HEK293 (cell line): ENCODE data around the gene SLC44A1.

Experiments
- KLF9 ChIP-seq: fragments of 450-650 bp; formaldehyde crosslinking; IDR thresholded peaks from 2 replicates; pipeline ENCODE4 v1.5.1; 2016; ENCODE audit warnings: missing biosample characterization, missing genetic modification characterization, low read depth
- PRDM1 ChIP-seq: fragments of 450-650 bp; formaldehyde crosslinking; IDR thresholded peaks from 2 replicates; pipeline ENCODE4; 2016; ENCODE audit warnings: missing biosample characterization, missing genetic modification characterization
- TCF7L2 ChIP-seq: IDR thresholded peaks from 2 replicates; pipeline ENCODE4 v1.6.1; 2011; ENCODE audit warnings: low read depth, mild to moderate bottlenecking, inconsistent platforms, low read length, moderate library complexity, borderline replicate concordance
- ZNF121 ChIP-seq: fragments of 450-650 bp; formaldehyde crosslinking; IDR thresholded peaks from 2 replicates; pipeline ENCODE4 v1.5.1; 2016; ENCODE audit warnings: missing biosample characterization, missing genetic modification characterization
- ZNF140 ChIP-seq: fragments of 450-650 bp; formaldehyde crosslinking; IDR thresholded peaks from 2 replicates; pipeline ENCODE4 v1.5.1; 2016; ENCODE audit warnings: missing biosample characterization, missing genetic modification characterization
- ZNF174 ChIP-seq: fragments of 450-650 bp; formaldehyde crosslinking; IDR thresholded peaks from 2 replicates; pipeline ENCODE4 v1.5.0; 2017; ENCODE audit warnings: missing biosample characterization, mild to moderate bottlenecking, missing genetic modification characterization
- ZNF341 ChIP-seq: fragments of 450-650 bp; formaldehyde crosslinking; IDR thresholded peaks from 2 replicates; pipeline ENCODE4; 2016; ENCODE audit warnings: low read depth, missing biosample characterization, missing genetic modification characterization
- ZNF426 ChIP-seq: fragments of 450-650 bp; formaldehyde crosslinking; IDR thresholded peaks from 2 replicates; pipeline ENCODE4 v1.5.1; 2017; ENCODE audit warnings: missing biosample characterization, missing genetic modification characterization, mild to moderate bottlenecking, inconsistent platforms, moderate library complexity
- ZNF768 ChIP-seq: fragments of 450-650 bp; formaldehyde crosslinking; IDR thresholded peaks from 2 replicates; pipeline ENCODE4 v1.5.1; 2018; ENCODE audit warnings: missing biosample characterization, mild to moderate bottlenecking, missing genetic modification characterization
- TF ChIP-seq, protein P1 (sequence below): fragments of 450-650 bp; formaldehyde crosslinking; IDR thresholded peaks from 2 replicates; pipeline ENCODE4 v1.5.1; 2016; ENCODE audit warnings: missing biosample characterization, missing genetic modification characterization
- TF ChIP-seq, protein P2 (sequence below): IDR thresholded peaks from 2 replicates; pipeline ENCODE4 v1.6.1; 2011; ENCODE audit warnings: mild to moderate bottlenecking, low read depth, low read length, borderline replicate concordance
- TF ChIP-seq, protein P3 (sequence below): fragments of 450-650 bp; formaldehyde crosslinking; IDR thresholded peaks from 2 replicates; pipeline ENCODE4 v1.5.1; 2016; ENCODE audit warnings: missing biosample characterization, missing genetic modification characterization
- TF ChIP-seq, protein P4 (sequence below): fragments of 450-650 bp; formaldehyde crosslinking; IDR thresholded peaks from 2 replicates; pipeline ENCODE4 v1.5.1; 2016; ENCODE audit warnings: missing biosample characterization, missing genetic modification characterization

DNA sequence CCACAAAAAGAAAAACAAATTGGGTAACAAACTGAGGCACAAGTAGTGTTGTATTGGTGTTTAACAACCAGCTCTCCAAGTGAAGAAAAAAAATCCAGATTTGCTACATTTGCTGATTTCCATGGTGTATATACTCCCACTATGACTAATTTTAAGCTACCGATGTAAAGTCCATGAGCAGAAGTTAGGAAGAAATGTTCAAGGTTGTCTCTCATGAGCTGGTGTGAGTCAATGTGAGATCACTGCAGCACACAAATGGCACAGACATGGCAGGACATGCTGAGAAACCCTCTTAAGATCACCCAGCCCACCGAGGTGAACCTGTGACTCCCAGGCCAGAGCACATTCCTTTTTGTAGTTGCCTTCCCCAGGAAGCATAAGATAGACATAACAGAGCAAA, 36.2 kb downstream of the SLC44A1 start:
- TF ChIP-seq, protein P1, sequence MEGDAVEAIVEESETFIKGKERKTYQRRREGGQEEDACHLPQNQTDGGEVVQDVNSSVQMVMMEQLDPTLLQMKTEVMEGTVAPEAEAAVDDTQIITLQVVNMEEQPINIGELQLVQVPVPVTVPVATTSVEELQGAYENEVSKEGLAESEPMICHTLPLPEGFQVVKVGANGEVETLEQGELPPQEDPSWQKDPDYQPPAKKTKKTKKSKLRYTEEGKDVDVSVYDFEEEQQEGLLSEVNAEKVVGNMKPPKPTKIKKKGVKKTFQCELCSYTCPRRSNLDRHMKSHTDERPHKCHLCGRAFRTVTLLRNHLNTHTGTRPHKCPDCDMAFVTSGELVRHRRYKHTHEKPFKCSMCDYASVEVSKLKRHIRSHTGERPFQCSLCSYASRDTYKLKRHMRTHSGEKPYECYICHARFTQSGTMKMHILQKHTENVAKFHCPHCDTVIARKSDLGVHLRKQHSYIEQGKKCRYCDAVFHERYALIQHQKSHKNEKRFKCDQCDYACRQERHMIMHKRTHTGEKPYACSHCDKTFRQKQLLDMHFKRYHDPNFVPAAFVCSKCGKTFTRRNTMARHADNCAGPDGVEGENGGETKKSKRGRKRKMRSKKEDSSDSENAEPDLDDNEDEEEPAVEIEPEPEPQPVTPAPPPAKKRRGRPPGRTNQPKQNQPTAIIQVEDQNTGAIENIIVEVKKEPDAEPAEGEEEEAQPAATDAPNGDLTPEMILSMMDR (tag by site-specific recombination) = no peak
- no peak for TF ChIP-seq KLF9 (tag by site-specific recombination)
- no peak for TF ChIP-seq ZNF140 (tag by site-specific recombination)
- TF ChIP-seq ZNF426 (tag by site-specific recombination) = no peak
- no peak for TF ChIP-seq ZNF174 (tag by site-specific recombination)
- TF ChIP-seq PRDM1 (tag by site-specific recombination) = no peak
- TF ChIP-seq TCF7L2 = no peak
- TF ChIP-seq, protein P2, sequence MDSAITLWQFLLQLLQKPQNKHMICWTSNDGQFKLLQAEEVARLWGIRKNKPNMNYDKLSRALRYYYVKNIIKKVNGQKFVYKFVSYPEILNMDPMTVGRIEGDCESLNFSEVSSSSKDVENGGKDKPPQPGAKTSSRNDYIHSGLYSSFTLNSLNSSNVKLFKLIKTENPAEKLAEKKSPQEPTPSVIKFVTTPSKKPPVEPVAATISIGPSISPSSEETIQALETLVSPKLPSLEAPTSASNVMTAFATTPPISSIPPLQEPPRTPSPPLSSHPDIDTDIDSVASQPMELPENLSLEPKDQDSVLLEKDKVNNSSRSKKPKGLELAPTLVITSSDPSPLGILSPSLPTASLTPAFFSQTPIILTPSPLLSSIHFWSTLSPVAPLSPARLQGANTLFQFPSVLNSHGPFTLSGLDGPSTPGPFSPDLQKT = no peak
- TF ChIP-seq ZNF121 (tag by site-specific recombination) = no peak
- TF ChIP-seq, protein P3, sequence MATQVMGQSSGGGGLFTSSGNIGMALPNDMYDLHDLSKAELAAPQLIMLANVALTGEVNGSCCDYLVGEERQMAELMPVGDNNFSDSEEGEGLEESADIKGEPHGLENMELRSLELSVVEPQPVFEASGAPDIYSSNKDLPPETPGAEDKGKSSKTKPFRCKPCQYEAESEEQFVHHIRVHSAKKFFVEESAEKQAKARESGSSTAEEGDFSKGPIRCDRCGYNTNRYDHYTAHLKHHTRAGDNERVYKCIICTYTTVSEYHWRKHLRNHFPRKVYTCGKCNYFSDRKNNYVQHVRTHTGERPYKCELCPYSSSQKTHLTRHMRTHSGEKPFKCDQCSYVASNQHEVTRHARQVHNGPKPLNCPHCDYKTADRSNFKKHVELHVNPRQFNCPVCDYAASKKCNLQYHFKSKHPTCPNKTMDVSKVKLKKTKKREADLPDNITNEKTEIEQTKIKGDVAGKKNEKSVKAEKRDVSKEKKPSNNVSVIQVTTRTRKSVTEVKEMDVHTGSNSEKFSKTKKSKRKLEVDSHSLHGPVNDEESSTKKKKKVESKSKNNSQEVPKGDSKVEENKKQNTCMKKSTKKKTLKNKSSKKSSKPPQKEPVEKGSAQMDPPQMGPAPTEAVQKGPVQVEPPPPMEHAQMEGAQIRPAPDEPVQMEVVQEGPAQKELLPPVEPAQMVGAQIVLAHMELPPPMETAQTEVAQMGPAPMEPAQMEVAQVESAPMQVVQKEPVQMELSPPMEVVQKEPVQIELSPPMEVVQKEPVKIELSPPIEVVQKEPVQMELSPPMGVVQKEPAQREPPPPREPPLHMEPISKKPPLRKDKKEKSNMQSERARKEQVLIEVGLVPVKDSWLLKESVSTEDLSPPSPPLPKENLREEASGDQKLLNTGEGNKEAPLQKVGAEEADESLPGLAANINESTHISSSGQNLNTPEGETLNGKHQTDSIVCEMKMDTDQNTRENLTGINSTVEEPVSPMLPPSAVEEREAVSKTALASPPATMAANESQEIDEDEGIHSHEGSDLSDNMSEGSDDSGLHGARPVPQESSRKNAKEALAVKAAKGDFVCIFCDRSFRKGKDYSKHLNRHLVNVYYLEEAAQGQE = no peak
- no peak for TF ChIP-seq ZNF768 (tag by site-specific recombination)
- TF ChIP-seq, protein P4, sequence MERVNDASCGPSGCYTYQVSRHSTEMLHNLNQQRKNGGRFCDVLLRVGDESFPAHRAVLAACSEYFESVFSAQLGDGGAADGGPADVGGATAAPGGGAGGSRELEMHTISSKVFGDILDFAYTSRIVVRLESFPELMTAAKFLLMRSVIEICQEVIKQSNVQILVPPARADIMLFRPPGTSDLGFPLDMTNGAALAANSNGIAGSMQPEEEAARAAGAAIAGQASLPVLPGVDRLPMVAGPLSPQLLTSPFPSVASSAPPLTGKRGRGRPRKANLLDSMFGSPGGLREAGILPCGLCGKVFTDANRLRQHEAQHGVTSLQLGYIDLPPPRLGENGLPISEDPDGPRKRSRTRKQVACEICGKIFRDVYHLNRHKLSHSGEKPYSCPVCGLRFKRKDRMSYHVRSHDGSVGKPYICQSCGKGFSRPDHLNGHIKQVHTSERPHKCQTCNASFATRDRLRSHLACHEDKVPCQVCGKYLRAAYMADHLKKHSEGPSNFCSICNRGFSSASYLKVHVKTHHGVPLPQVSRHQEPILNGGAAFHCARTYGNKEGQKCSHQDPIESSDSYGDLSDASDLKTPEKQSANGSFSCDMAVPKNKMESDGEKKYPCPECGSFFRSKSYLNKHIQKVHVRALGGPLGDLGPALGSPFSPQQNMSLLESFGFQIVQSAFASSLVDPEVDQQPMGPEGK (tag by site-specific recombination) = no peak
- no peak for TF ChIP-seq ZNF341 (tag by site-specific recombination)
